ENCODE results near the gene ACSM3.
"Not testable (repeated sequence)": the region's sequence is repeated elsewhere in the genome, so short reads cannot be mapped to it uniquely, and the experiment has no call there.

ACSM3 gene, protein sequence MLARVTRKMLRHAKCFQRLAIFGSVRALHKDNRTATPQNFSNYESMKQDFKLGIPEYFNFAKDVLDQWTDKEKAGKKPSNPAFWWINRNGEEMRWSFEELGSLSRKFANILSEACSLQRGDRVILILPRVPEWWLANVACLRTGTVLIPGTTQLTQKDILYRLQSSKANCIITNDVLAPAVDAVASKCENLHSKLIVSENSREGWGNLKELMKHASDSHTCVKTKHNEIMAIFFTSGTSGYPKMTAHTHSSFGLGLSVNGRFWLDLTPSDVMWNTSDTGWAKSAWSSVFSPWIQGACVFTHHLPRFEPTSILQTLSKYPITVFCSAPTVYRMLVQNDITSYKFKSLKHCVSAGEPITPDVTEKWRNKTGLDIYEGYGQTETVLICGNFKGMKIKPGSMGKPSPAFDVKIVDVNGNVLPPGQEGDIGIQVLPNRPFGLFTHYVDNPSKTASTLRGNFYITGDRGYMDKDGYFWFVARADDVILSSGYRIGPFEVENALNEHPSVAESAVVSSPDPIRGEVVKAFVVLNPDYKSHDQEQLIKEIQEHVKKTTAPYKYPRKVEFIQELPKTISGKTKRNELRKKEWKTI

DNA sequence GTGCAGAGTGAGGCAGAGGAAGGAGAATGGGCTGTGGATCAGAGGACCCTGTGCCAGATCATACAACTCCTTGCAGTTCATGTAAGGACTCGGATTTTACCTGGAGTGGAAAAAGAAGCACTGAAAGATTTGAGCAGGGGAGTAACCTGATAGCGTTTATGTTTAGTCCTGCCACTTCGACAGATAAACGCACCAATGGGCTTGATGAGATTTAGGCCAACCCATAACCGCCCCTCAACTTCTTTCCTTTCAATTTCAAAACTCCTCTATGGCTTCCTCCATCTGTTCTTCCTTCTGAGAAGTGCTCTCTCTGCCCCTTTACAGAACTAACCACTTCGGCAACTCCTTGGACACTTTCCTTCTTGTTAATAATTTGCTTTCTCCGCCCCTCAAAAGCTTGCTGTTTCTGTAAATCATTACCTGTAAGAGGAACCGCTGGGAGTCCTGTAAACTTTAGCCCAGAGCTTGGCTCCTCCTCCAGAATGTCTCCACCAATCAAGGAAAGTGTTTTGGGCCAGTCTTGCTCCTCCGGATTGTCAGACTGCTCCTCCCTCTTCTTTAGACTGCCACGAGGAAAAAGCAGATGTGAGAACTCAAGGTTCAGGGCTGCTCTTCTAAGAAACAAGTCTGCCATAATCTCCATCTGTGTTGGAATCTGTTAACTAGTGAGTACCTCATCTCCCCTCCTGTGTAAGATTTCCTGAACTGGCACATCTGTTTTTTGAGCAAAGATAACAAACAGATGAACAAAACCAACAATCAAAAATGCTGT lies at the start of gene ACSM3:
ACSM3 (plus strand) TSS at position 554 of the 772 bp plus-strand sequence. CDS start 6,021 bp downstream, outside the sequence.
- no peak for FAIRE-seq

- not testable (repeated sequence) for FAIRE-seq
These were observed 46.1 kb upstream of the ACSM3 start for GRCh38 chr16:20717718-20718117.

GRCh38 chr16:20720251-20720650 lies 43.6 kb upstream of the ACSM3 start:
- no peak for FAIRE-seq

- FAIRE-seq, result no peak
These were observed 37.2 kb upstream of the ACSM3 start for GRCh38 chr16:20726661-20727060.

- FAIRE-seq, result no peak
These were observed 36.6 kb upstream of the ACSM3 start for GRCh38 chr16:20727181-20727580.

DNA sequence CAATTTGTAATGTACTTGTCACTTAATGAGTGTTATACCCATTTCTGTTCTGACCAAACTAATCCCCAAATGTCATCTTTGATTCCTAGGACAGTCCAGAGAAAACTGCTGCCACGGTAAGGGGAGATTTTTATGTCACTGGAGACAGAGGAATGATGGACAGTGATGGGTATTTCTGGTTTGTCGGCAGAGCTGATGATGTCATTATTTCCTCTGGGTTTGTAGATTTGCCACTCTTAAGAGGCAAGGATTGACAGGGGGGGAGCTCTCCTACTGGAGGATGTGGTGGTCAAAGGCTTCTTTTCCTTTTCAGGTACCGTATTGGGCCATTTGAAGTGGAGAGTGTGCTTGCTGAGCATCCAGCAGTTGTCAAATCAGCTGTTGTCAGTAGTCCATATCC lies 34.7 kb upstream of the ACSM3 start:
- FAIRE-seq, result no peak

GRCh38 chr16:20734056-20734455 lies 29.8 kb upstream of the ACSM3 start:
- FAIRE-seq, result no peak

- no peak for FAIRE-seq
These were observed 29.0 kb upstream of the ACSM3 start for GRCh38 chr16:20734782-20735181.

DNA sequence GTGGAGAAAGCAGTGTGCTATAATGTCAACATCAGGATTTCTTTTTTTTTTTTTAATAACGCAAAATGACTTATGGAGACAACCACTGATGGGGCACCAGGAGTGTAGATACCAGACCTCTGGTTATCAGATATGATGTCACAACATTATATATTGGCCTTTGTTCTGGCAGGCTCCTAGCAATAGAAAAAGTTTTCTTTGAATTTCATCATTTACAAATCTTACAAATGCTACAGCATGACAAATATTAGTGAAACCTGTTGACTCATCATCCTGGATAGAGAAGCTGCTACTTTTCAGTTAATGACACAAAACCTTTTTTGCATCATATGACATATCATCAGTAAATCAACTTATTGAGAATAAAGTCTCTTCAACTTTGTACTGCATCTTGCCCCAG lies 28.3 kb upstream of the ACSM3 start:
- FAIRE-seq, result no peak

DNA sequence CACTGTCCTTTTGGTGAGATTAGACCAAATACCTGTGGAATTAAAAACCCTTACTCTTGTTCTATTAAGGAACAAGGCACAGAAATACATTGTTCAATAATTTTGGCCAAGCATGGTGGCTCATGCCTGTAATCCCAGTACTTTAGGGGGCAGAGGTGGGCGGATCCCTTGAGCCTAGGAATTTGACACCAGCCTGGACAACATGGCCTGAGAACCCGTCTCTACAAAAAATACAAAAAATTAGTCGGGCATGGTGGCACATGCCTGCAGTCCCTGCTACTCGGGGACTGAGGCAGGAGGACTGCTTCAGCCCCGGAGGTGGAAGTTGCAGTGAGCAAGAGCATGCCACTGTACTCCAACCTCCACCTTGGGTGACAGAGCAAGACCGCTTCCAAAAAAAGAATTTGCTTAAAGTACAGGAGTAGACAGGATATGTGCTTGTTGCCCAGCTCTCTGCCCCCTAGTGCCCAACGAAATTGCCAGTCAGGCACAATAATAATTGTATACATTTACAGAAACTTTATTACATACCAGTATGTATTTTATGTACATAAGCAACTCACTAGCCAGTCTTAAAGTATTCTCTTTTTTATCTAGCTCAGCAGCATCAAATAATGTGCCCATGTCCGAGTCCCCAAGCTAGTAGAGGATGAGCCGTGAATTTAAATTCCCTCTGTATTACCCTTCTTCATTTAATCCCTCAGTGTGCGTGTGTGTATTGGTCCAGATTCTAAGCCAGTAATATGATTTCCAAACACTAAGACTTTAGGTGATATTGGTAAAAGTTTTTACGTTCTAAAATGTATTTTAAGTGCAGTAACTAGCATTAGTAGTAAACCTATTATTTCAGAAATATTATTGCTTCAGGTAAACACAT lies 23.6 kb upstream of the ACSM3 start:
- no peak for FAIRE-seq

GRCh38 chr16:20740901-20741521 lies 22.8 kb upstream of the ACSM3 start:
- FAIRE-seq, result no peak

DNA sequence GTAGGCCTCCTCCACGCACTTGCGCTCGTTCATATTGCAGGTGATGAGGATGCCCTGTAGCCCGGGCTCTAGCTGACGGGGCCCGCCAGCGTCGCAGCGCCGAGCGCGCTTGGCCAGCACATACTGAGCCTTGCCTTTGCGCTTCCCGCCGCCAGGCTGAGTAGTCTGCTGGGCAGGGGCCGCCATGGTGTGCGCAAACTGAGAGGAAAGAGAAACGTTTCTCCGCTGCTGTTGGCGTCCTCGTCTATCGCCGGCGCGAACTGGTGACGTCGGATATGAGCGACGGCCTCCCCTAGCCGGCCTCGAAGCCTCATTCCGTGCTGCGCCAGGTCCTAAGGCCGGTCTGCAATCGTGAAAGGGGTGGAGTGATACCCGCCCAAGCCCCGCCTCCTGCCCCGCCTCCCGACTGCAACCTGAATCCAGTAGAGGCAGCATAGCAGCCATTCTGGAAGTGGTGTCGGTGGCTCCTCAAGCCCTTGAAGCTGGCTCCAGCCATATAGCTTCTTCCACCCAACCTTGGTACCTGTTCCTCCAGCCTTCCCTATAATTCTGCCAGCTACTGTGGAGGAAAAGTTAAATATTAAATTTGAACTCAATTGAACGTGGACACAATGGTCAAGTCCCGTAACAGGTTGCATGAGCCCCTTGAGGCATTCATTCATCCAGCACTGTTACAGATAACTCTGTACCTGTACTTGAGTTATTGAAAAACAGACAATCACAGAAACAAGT lies 22.1 kb upstream of the ACSM3 start, which contains the start of gene THUMPD1:
THUMPD1 (minus strand) TSS at position 265 of the 732 bp plus-strand sequence; CDS start at position 186, 79 bp downstream.
- no peak for FAIRE-seq

DNA sequence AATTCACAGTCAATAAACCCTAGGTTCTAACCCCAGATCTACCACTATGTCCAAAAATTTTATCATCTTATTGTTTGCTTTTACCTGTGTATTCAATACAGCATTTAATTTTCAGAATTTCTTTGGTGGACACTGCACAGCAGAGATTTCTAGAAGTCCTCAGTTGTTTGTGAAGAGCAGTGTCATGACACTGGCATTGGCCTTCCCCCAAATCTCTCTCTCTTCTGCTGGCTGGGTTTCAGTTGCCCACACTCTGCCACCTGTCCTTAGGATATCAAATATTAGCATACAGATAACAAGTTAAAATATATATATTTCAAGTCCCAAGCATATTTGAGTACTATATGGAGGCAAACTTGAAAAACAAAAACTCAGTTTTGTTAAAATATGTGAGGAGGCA lies 20.2 kb upstream of the ACSM3 start:
- no peak for FAIRE-seq

DNA sequence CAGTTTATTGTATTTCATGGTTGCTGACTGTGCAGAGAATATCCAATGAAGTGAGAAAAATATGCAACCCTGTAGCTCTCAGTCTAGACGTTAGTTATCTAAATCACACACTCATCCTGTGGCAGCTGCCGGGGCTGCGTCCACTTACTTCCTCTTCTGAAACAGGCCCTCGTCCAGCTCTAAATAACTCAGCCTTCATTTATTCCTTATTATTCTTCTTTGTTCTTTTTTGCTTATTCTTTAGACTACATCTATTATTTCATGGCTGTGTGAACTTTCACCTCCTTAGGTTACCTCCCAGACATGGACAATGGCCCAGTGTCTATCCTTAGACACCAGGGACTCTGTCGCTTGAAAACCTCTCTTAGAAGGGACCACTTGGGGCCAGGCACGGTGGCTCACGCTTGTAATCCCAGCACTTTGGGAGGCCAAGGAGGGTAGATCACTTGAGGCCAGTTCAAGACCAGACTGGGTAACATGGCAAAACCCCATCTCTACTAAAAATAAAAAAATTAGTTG lies 18.8 kb upstream of the ACSM3 start:
- FAIRE-seq, result no peak

DNA sequence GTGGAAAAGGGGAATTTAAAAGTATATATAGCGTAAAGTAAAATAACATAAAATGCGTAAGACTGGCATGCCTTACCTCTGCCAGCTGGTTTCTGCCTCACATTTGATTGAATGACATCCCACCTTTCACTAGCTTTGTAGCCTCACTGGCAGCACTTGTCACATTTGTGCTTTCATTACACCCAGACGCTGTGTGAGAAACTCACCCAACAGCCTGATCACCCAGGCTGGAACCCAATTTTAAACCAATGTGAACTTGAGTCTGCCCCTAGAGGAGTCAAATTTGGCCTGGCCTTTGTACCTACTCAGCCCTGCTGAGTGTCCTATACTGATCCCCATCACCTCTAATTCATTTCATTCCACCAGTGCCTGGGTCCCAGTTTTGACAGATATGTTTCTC lies 17.4 kb upstream of the ACSM3 start:
- FAIRE-seq, result no peak

- FAIRE-seq, result no peak
These were observed 16.6 kb upstream of the ACSM3 start for GRCh38 chr16:20747030-20747816.

- FAIRE-seq, result no peak
These were observed 14.3 kb upstream of the ACSM3 start for GRCh38 chr16:20749474-20749873.

DNA sequence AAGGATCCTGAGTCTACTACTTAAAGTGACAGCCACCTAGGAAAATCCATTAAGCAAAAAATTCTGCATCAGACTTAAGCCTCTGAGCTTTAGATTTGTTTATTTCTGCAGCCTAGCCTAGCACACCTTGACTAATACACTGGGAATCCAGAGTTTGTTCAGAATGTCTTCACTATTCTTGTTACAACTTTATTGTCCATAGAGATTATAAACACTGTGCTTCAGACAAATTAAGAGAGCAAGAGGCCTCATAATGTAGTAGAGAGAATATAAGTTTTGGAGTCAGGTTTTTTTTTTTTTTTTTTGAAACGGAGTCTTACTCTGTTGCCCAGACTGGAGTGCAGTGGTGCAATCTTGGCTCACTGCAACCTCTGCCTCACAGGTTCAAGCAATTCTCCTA lies 13.3 kb upstream of the ACSM3 start:
- FAIRE-seq, result no peak

DNA sequence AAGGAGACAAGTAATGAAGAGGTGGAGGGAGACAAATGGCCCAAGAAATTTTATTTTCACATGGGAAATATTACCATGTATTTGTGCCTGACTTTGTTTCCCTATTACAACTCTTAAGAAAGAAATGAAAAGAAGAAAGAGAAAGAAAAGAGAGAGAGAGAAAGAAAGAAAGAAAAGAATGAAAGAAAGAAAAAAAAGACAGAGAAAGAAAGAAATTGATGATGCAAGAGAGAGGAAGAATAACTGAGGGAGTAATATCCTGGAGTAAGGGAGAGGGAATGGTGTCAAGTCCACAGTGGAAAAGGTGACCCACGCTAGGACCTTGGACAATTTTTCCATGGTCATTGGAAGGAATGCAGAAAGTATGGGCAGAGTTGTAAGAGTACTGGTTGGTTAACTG lies 10.1 kb upstream of the ACSM3 start:
- no peak for FAIRE-seq

- no peak for FAIRE-seq
These were observed 8.6 kb upstream of the ACSM3 start for GRCh38 chr16:20755238-20755637.

All from TTC549 (cell line).